Uterus (tissue), 4 donors: ENCODE results near the gene BBS5. TPM values are rescaled to one million over a fixed set of nuclear protein-coding genes. Genes with fewer than 3 reads are reported as not detected.
"Not testable (repeated sequence)": the region's sequence is repeated elsewhere in the genome, so short reads cannot be mapped to it uniquely, and the experiment has no call there.

ENCODE experiments used
- DNase-seq, 2 donors: peaks; one replicate each; pipeline ENCODE4 v3.0.0-alpha.2; 2019 to 2020
- H3K27ac ChIP-seq, 2 donors: fragments of 200-600 bp; sonication (generic); 1 replicate in 1 of 2; 2 replicates in 1 of 2; pipeline ENCODE4 v1.5.1; 2016 to 2018
- H3K27me3 ChIP-seq, 2 donors: fragments of 200-600 bp; sonication (generic); one replicate each; pipeline ENCODE4 v1.5.1; 2018 to 2019; ENCODE audit warnings: control low read depth in 1 of 2
- H3K36me3 ChIP-seq, 2 donors: fragments of 200-600 bp; sonication (generic); one replicate each; pipeline ENCODE4 v1.5.1; 2019; ENCODE audit warnings: control low read depth in 1 of 2
- H3K4me1 ChIP-seq, 2 donors: fragments of 200-600 bp; sonication (generic); one replicate each; pipeline ENCODE4 v1.5.1; 2018 to 2019; ENCODE audit warnings: control low read depth in 1 of 2
- H3K4me3 ChIP-seq, 2 donors: fragments of 200-600 bp; sonication (generic); 1 replicate in 1 of 2; 2 replicates in 1 of 2; pipeline ENCODE4 v1.5.1; 2018 to 2019; ENCODE audit warnings: mild to moderate bottlenecking in 1 of 2
- H3K9me3 ChIP-seq, 2 donors: fragments of 200-600 bp; sonication (generic); one replicate each; pipeline ENCODE4 v1.5.1; 2019; ENCODE audit warnings: control low read depth in 1 of 2
- CTCF ChIP-seq, 4 experiments: fragments of 200-600 bp in 2 of 4; fragments of 450-650 bp in 2 of 4; sonication (generic) in 2 of 4; IDR thresholded peaks; one replicate each; pipeline ENCODE4 v1.5.1; 2016 to 2019; ENCODE audit warnings: antibody characterized with exemption in 4 of 4, mild to moderate bottlenecking in 2 of 4, moderate library complexity in 1 of 4
- POLR2A ChIP-seq, 2 donors: fragments of 450-650 bp; IDR thresholded peaks; one replicate each; pipeline ENCODE4 v1.6.1; 2016; ENCODE audit warnings: antibody characterized with exemption in 2 of 2, mild to moderate bottlenecking in 1 of 2, moderate library complexity in 1 of 2
- intact Hi-C: fragments of 100-400 bp; cut with DNase I; formaldehyde crosslinking; loops from one replicate; pipeline ENCODE4 v1.15.1; 2023; ENCODE audit warnings: low total_unique reads
- total RNA-seq, 4 donors: library from RNA; depleted of rRNA in 3 of 4; stranded (reverse); fragments of >200 nt in 3 of 4; gene quantifications; one replicate each; pipeline versions ENCODE4 v1.1.0 to v1.2.4, GENCODE V29; 2014 to 2023
- donor health status: DM: yes; HTN: yes; CAD: no.

BBS5 gene
- total RNA-seq, 4 donors from 2014 or later: 2.6 to 24.7 (median 19.7) TPM

GRCh38 chr2:169448316-169448715, 31.0 kb upstream of the BBS5 start:
- Histone ChIP-seq H3K27ac (no peak overlapping the region), H3K27me3 (no peaks in the 10 kb centered on the region), H3K4me1 (no peaks in the 10 kb centered on the region), H3K4me3 (no peak overlapping the region), H3K9me3 (no peaks in the 10 kb centered on the region), H3K36me3 (no peaks in the 10 kb centered on the region)
- no peak for DNase-seq
- TF ChIP-seq POLR2A (IDR thresholded peaks at IDR 0.05): no peak
- no peak for TF ChIP-seq CTCF (IDR thresholded peaks at IDR 0.05)
- intact Hi-C loops: no loop called here

GRCh38 chr2:169448865-169449264, 30.4 kb upstream of the BBS5 start:
- H3K36me3 ChIP-seq: no peaks in the 10 kb centered on the region
- no peaks in the 10 kb centered on the region for H3K4me1 ChIP-seq
- no peaks in the 10 kb centered on the region for H3K9me3 ChIP-seq
- intact Hi-C loops: no loop called here
- no peak for DNase-seq
- no peaks in the 10 kb centered on the region for H3K27me3 ChIP-seq
- H3K4me3 ChIP-seq: no peak overlapping the region
- TF ChIP-seq POLR2A (IDR thresholded peaks at IDR 0.05): no peak
- TF ChIP-seq CTCF (IDR thresholded peaks at IDR 0.05): no peak
- H3K27ac ChIP-seq: no peak overlapping the region

- Histone ChIP-seq H3K9me3 (no peaks in the 10 kb centered on the region), H3K4me3 (no peak overlapping the region), H3K27me3 (no peaks in the 10 kb centered on the region), H3K4me1 (no peaks in the 10 kb centered on the region), H3K27ac (no peak overlapping the region), H3K36me3 (no peaks in the 10 kb centered on the region)
- no peak for DNase-seq
- intact Hi-C loops: no loop called here
- TF ChIP-seq POLR2A (IDR thresholded peaks at IDR 0.05): no peak
- TF ChIP-seq CTCF (IDR thresholded peaks at IDR 0.05): no peak
Measured at GRCh38 chr2:169452080-169452479, 27.2 kb upstream of the BBS5 start.

GRCh38 chr2:169453044-169453443, 26.2 kb upstream of the BBS5 start:
- DNase-seq, H3K4me3 ChIP-seq, intact Hi-C loops, H3K36me3 ChIP-seq, H3K27ac ChIP-seq, H3K27me3 ChIP-seq, H3K9me3 ChIP-seq, H3K4me1 ChIP-seq: not testable (repeated sequence)

- H3K36me3 ChIP-seq: no peaks in the 10 kb centered on the region
- H3K9me3 ChIP-seq: no peaks in the 10 kb centered on the region
- DNase-seq: no peak
- no peaks in the 10 kb centered on the region for H3K27me3 ChIP-seq
- TF ChIP-seq CTCF (IDR thresholded peaks at IDR 0.05) (no peak), POLR2A (IDR thresholded peaks at IDR 0.05) (no peak)
- no peak overlapping the region for H3K4me3 ChIP-seq
- intact Hi-C loops: no loop called here
- H3K27ac ChIP-seq: no peak overlapping the region
- no peaks in the 10 kb centered on the region for H3K4me1 ChIP-seq
Measured at GRCh38 chr2:169461143-169461542, 18.2 kb upstream of the BBS5 start.
